Tibial nerve (tissue), 3 donors: ENCODE data around the gene TRIM41.

Source experiments
- POLR2A ChIP-seq, 2 donors: fragments of 450-650 bp; IDR thresholded peaks; one replicate each; pipeline ENCODE4 v1.6.1; 2017; ENCODE audit warnings: antibody characterized with exemption in 2 of 2, mild to moderate bottlenecking in 2 of 2, moderate library complexity in 2 of 2
- TF ChIP-seq, protein P1 (sequence below), 5 experiments: fragments of 200-600 bp in 3 of 5; fragments of 450-650 bp in 2 of 5; sonication (generic) in 3 of 5; IDR thresholded peaks; one replicate each; pipeline ENCODE4 v1.5.1; 2016 to 2019; ENCODE audit warnings: antibody characterized with exemption in 5 of 5, mild to moderate bottlenecking in 3 of 5, moderate library complexity in 2 of 5

- TF ChIP-seq, protein P1, sequence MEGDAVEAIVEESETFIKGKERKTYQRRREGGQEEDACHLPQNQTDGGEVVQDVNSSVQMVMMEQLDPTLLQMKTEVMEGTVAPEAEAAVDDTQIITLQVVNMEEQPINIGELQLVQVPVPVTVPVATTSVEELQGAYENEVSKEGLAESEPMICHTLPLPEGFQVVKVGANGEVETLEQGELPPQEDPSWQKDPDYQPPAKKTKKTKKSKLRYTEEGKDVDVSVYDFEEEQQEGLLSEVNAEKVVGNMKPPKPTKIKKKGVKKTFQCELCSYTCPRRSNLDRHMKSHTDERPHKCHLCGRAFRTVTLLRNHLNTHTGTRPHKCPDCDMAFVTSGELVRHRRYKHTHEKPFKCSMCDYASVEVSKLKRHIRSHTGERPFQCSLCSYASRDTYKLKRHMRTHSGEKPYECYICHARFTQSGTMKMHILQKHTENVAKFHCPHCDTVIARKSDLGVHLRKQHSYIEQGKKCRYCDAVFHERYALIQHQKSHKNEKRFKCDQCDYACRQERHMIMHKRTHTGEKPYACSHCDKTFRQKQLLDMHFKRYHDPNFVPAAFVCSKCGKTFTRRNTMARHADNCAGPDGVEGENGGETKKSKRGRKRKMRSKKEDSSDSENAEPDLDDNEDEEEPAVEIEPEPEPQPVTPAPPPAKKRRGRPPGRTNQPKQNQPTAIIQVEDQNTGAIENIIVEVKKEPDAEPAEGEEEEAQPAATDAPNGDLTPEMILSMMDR (IDR thresholded peaks at IDR 0.05) = no peak
- no peak for TF ChIP-seq POLR2A (IDR thresholded peaks at IDR 0.05)
These were observed 32.9 kb upstream of the TRIM41 start for GRCh38 chr5:181189962-181190710.
